Loucy (cell line): ENCODE measurements around the gene CPPED1.
"Not testable (repeated sequence)": the region's sequence is repeated elsewhere in the genome, so short reads cannot be mapped to it uniquely, and the experiment has no call there.

Source experiments
- H2AFZ ChIP-seq: fragments of 200-600 bp; sonication (generic); 2 replicates; pipeline ENCODE4 v1.6.0; 2016; ENCODE audit warnings: antibody characterized with exemption, mild to moderate bottlenecking, low read length, moderate library complexity
- H3F3A ChIP-seq: fragments of 200-600 bp; 2 replicates; pipeline ENCODE4 v1.6.0; 2016; ENCODE audit warnings: antibody characterized with exemption, low read depth, mild to moderate bottlenecking
- H3K27me3 ChIP-seq: fragments of 200-600 bp; sonication (generic); 2 replicates; pipeline ENCODE4 v1.6.1; 2014; ENCODE audit warnings: low read length, mild to moderate bottlenecking; ENCODE audit not compliant: insufficient read depth, poor library complexity, severe bottlenecking
- H3K36me3 ChIP-seq: fragments of 200-600 bp; sonication (generic); 2 replicates; pipeline ENCODE4 v1.6.1; 2016; ENCODE audit warnings: low read length; ENCODE audit not compliant: insufficient read depth
- H3K4me1 ChIP-seq: fragments of 200-600 bp; sonication (generic); 2 replicates; pipeline ENCODE4 v1.5.1; 2014; ENCODE audit warnings: low read length, mild to moderate bottlenecking; ENCODE audit not compliant: insufficient read depth, poor library complexity, severe bottlenecking
- H3K4me2 ChIP-seq: fragments of 200-600 bp; sonication (generic); 2 replicates; pipeline ENCODE4 v1.6.0; 2014; ENCODE audit warnings: antibody characterized with exemption, low read length, low read depth, mild to moderate bottlenecking; ENCODE audit not compliant: poor library complexity, severe bottlenecking
- H3K4me3 ChIP-seq: fragments of 200-600 bp; sonication (generic); 2 replicates; pipeline ENCODE4 v1.5.1; 2014; ENCODE audit warnings: low read length, mild to moderate bottlenecking, mixed read lengths; ENCODE audit not compliant: poor library complexity, severe bottlenecking
- H3K79me2 ChIP-seq: fragments of 200-600 bp; sonication (generic); 2 replicates; pipeline ENCODE4 v1.6.1; 2014; ENCODE audit warnings: low read length; ENCODE audit not compliant: insufficient read depth
- H3K9ac ChIP-seq: fragments of 200-600 bp; sonication (generic); 2 replicates; pipeline ENCODE4 v1.6.0; 2014; ENCODE audit warnings: mild to moderate bottlenecking, low read depth, low read length, moderate library complexity; ENCODE audit not compliant: poor library complexity, severe bottlenecking
- H3K9me2 ChIP-seq: fragments of 200-600 bp; sonication (generic); replicated peaks from 2 replicates; pipeline ENCODE4 v1.6.1; 2016; ENCODE audit warnings: low read depth, low read length, mixed read lengths
- H3K9me3 ChIP-seq: fragments of 200-600 bp; sonication (generic); 2 replicates; pipeline ENCODE4 v1.6.1; 2014; ENCODE audit warnings: mild to moderate bottlenecking, antibody characterized with exemption, low read length, low read depth; ENCODE audit not compliant: insufficient read depth
- H4K20me1 ChIP-seq: fragments of 200-600 bp; sonication (generic); 2 replicates; pipeline ENCODE4 v1.6.0; 2014; ENCODE audit warnings: antibody characterized with exemption, low read length, mild to moderate bottlenecking; ENCODE audit not compliant: insufficient read depth, poor library complexity, severe bottlenecking
- CTCF ChIP-seq: fragments of 200-600 bp; sonication (generic); conservative IDR thresholded peaks from 2 replicates; pipeline ENCODE4 v1.5.1; 2014; ENCODE audit warnings: mild to moderate bottlenecking, antibody characterized with exemption, low read length
- EZH2phosphoT487 ChIP-seq: fragments of 200-600 bp; IDR thresholded peaks from 2 replicates; pipeline ENCODE4 v1.6.1; 2018; ENCODE audit warnings: antibody characterized with exemption, mild to moderate bottlenecking, moderate library complexity, borderline replicate concordance

Gene CPPED1

GRCh38 chr16:12802048-12802447, 1.6 kb downstream of the CPPED1 start:
- Histone ChIP-seq H4K20me1 (no peaks in the 10 kb centered on the region), H3K4me2 (no peak overlapping the region), H3F3A (no peaks in the 10 kb centered on the region), H3K36me3 (no peaks in the 10 kb centered on the region), H2AFZ (no peak overlapping the region), H3K9ac (no peak overlapping the region), H3K9me3 (no peaks in the 10 kb centered on the region), H3K9me2 (no peaks in the 10 kb centered on the region), H3K4me1 (no peaks in the 10 kb centered on the region), H3K79me2 (no peaks in the 10 kb centered on the region), H3K4me3 (no peak overlapping the region), H3K27me3 (no peaks in the 10 kb centered on the region)
- TF ChIP-seq CTCF: no peak
- TF ChIP-seq EZH2phosphoT487: no peak

- Histone ChIP-seq H3K9me2 (no peaks in the 10 kb centered on the region), H3K36me3 (no peaks in the 10 kb centered on the region), H4K20me1 (no peaks in the 10 kb centered on the region), H3K9me3 (no peaks in the 10 kb centered on the region), H3K9ac (no peak overlapping the region), H3K4me2 (no peak overlapping the region), H3K4me1 (no peaks in the 10 kb centered on the region), H3K27me3 (no peaks in the 10 kb centered on the region), H3K4me3 (no peak overlapping the region), H2AFZ (no peak overlapping the region), H3F3A (no peaks in the 10 kb centered on the region), H3K79me2 (no peaks in the 10 kb centered on the region)
- TF ChIP-seq CTCF (no peak), EZH2phosphoT487 (no peak)
These were observed 2.1 kb downstream of the CPPED1 start for GRCh38 chr16:12801511-12802042.

- Histone ChIP-seq H3K79me2 (no peaks in the 10 kb centered on the region), H3K4me3 (no peak overlapping the region)
- no peak for TF ChIP-seq EZH2phosphoT487
- TF ChIP-seq CTCF: no peak
These were observed 2.9 kb downstream of the CPPED1 start for GRCh38 chr16:12800817-12801216.

GRCh38 chr16:12799996-12800395, 3.7 kb downstream of the CPPED1 start:
- not testable (repeated sequence) for H3K27me3 ChIP-seq, H3K9me3 ChIP-seq, H3K4me2 ChIP-seq, H3K4me1 ChIP-seq, H3K9me2 ChIP-seq, H3K36me3 ChIP-seq, H4K20me1 ChIP-seq, H2AFZ ChIP-seq, H3K4me3 ChIP-seq, H3F3A ChIP-seq, H3K9ac ChIP-seq, H3K79me2 ChIP-seq

More at GRCh38 chr16:12800817-12801216, 2.9 kb downstream of the CPPED1 start:
- no peak overlapping the region for H2AFZ ChIP-seq
- H3K4me1 ChIP-seq: no peaks in the 10 kb centered on the region
- H3F3A ChIP-seq: no peaks in the 10 kb centered on the region
- no peaks in the 10 kb centered on the region for H4K20me1 ChIP-seq
- H3K9me3 ChIP-seq: no peaks in the 10 kb centered on the region
- no peaks in the 10 kb centered on the region for H3K9me2 ChIP-seq
- no peak overlapping the region for H3K4me2 ChIP-seq
- no peaks in the 10 kb centered on the region for H3K27me3 ChIP-seq
- no peak overlapping the region for H3K9ac ChIP-seq
- no peaks in the 10 kb centered on the region for H3K36me3 ChIP-seq
